ENCODE results near the gene PSMG4.

DNA sequence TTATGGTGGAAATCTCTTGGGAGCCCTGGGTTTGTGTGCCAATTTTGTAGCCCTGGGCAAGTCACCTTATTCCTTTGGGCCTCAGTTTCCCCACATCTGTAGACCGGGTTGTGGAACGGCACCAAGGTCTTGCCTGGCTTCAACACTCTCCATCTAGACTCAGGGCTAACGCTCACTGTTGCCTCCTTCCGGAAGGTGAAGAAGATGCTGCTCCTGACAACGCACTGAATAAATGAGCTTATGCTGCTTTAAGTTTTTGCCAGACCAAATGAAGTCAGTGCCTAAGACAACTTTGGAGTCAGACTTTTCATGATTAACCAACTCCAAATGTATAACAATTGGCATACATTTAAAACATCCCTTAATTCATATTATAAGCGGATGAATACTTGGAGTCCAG, 53.1 kb downstream of the PSMG4 start:
- TF ChIP-seq ESRRA (IDR thresholded peaks at IDR 0.05; ENCODE audit: borderline replicate concordance, low read length) (no peak), JUN (IDR thresholded peaks at IDR 0.05) (no peak), EP300 (IDR thresholded peaks at IDR 0.05) (no peak), POLR2A (IDR thresholded peaks at IDR 0.05; ENCODE audit: low read length) (no peak)
- TF ChIP-seq, protein P1, sequence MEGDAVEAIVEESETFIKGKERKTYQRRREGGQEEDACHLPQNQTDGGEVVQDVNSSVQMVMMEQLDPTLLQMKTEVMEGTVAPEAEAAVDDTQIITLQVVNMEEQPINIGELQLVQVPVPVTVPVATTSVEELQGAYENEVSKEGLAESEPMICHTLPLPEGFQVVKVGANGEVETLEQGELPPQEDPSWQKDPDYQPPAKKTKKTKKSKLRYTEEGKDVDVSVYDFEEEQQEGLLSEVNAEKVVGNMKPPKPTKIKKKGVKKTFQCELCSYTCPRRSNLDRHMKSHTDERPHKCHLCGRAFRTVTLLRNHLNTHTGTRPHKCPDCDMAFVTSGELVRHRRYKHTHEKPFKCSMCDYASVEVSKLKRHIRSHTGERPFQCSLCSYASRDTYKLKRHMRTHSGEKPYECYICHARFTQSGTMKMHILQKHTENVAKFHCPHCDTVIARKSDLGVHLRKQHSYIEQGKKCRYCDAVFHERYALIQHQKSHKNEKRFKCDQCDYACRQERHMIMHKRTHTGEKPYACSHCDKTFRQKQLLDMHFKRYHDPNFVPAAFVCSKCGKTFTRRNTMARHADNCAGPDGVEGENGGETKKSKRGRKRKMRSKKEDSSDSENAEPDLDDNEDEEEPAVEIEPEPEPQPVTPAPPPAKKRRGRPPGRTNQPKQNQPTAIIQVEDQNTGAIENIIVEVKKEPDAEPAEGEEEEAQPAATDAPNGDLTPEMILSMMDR (IDR thresholded peaks at IDR 0.05), result no peak

Measured in A549 (cell line).